IPS DF 6.9 (cell line): Measurements from ENCODE around the gene ZNF232.
"Not testable (repeated sequence)": the region's sequence is repeated elsewhere in the genome, so short reads cannot be mapped to it uniquely, and the experiment has no call there.

Source experiments
- DNase-seq: peaks from one replicate; pipeline ENCODE4 v3.0.0-alpha.2; 2013; ENCODE audit warnings: low read depth, low spot score
- H3K27ac ChIP-seq: one replicate; pipeline ENCODE4 v1.5.1; 2013; ENCODE audit warnings: low read length, control low read depth
- H3K27me3 ChIP-seq: 2 replicates; pipeline ENCODE4 v1.6.1; 2013; ENCODE audit warnings: mild to moderate bottlenecking, low read length; ENCODE audit not compliant: control insufficient read depth, insufficient read depth
- H3K36me3 ChIP-seq: 2 replicates; pipeline ENCODE4 v1.6.1; 2013; ENCODE audit warnings: low read length; ENCODE audit not compliant: control insufficient read depth, insufficient read depth
- H3K4me1 ChIP-seq: 2 replicates; pipeline ENCODE4 v1.6.1; 2013; ENCODE audit warnings: low read length; ENCODE audit not compliant: control insufficient read depth, insufficient read depth
- H3K4me3 ChIP-seq: 2 replicates; pipeline ENCODE4 v1.5.1; 2013; ENCODE audit warnings: mild to moderate bottlenecking, low read length
- H3K9me3 ChIP-seq: 2 replicates; pipeline ENCODE4 v1.6.1; 2013; ENCODE audit warnings: low read length, inconsistent platforms; ENCODE audit not compliant: control insufficient read depth, insufficient read depth
- WGBS: extraction: QIAGEN DNeasy Blood & Tissue Kit; methylation state at CpG from one replicate; pipeline ENCODE4 v1.1.7; 2013; ENCODE audit warnings: mixed read lengths, missing lambda C conversion rate; ENCODE audit not compliant: insufficient read length, insufficient coverage; 5-methylcytosine and 5-hydroxymethylcytosine counted together

Gene ZNF232

DNA sequence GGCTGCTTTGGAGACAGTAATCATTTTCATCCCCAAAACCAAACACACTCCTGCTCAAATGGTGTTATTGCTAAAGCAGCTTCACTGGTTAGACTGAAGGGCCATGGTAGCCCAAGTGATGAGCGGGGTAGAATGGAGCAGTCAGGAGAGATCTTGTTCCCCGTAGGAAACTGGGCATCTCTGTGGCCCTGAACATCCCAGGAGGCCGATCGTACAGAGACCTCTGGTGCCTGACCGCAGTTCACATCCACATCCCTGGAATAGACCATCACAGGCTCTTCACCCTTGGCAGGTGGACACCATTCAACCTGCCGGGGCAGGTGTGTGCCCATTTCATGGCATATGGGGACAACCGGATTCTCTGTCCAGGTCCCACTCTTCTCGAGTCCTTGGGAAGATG lies 18.1 kb upstream of the ZNF232 start:
- H3K27ac ChIP-seq, H3K27me3 ChIP-seq, DNase-seq, H3K36me3 ChIP-seq, H3K4me1 ChIP-seq, H3K4me3 ChIP-seq, H3K9me3 ChIP-seq: not testable (repeated sequence)
- WGBS: no CpG with 5 or more reads among the region's 8 CpGs

DNA sequence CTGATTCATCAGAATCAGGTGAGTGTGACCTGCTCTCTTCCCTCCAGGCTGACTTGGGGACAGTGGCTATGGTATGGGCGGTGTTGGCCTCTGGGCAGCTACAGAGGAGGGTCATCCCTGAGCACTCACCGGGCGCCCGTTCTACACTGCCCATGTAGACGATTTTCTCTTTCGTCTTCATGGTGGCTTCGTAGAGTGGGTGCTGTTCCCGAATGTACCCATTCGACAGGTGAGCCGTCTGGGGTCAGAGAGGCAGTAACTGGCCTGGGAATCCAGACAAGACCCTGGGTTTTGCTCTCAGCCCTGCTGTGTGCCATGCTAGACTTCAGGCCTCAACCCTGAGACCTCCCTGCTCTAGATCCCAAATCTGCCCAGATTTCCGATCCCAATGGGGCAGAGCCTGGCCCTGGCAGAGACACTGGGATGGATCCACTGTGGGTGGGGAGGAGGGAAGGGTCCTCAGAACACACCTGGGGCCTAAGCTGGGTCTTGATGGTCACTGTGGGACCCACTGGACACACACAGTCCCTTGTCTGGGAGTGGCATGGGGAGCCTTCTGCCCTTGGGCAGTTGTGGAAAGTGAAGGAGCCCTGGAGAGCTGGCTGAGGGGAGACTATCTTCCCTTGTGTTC lies 17.3 kb upstream of the ZNF232 start:
- no peak for DNase-seq
- Histone ChIP-seq H3K9me3 (no peaks in the 10 kb centered on the region), H3K27ac (no peak overlapping the region), H3K4me1 (no peaks in the 10 kb centered on the region), H3K4me3 (no peak overlapping the region), H3K27me3 (no peaks in the 10 kb centered on the region), H3K36me3 (no peaks in the 10 kb centered on the region)
- no CpG with 5 or more reads among the region's 11 CpGs for whole genome bisulfite sequencing

DNA sequence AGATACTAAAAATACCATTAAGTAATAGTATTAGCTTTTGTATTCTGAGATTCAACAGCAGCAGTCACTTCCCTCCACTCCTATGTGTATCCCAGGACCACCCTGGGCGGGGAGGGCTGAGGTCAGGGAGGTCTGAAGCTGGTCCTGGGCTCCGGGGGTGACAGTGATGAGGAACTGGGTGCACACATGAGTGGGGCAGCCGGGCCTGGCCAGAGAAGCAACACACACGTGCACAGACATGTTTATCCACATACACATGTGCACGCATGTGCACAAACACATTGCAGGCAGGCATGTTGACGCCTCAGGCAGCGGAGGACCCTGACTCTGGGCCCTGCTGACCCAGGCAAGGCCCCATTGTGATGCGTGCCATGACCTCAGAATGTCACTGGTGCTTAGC lies 16.7 kb upstream of the ZNF232 start:
- H3K36me3 ChIP-seq, DNase-seq, H3K4me1 ChIP-seq, H3K27ac ChIP-seq, H3K9me3 ChIP-seq, H3K4me3 ChIP-seq, H3K27me3 ChIP-seq: not testable (repeated sequence)
- no CpG with 5 or more reads among the region's 8 CpGs for WGBS

DNA sequence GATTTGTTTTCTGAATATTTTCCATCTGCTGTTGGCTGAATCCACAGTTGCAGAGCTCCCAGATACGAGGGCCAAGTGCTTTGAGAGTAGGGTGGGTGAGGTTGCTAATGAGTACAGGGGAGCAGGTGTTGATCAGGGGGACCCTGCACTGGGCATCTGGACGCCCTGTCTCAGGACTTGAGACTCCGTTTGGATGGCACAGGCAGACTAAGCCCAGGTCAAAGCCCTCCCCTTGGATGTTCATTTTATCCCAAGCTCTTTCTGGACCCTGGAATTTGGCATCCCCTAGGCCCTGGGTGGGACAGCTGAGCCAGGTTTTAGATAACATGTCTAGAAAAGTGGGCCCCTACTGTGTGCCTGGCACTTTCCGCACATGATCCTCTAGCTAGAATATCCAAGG lies 16.2 kb upstream of the ZNF232 start:
- WGBS: no CpG with 5 or more reads among the region's 4 CpGs

DNA sequence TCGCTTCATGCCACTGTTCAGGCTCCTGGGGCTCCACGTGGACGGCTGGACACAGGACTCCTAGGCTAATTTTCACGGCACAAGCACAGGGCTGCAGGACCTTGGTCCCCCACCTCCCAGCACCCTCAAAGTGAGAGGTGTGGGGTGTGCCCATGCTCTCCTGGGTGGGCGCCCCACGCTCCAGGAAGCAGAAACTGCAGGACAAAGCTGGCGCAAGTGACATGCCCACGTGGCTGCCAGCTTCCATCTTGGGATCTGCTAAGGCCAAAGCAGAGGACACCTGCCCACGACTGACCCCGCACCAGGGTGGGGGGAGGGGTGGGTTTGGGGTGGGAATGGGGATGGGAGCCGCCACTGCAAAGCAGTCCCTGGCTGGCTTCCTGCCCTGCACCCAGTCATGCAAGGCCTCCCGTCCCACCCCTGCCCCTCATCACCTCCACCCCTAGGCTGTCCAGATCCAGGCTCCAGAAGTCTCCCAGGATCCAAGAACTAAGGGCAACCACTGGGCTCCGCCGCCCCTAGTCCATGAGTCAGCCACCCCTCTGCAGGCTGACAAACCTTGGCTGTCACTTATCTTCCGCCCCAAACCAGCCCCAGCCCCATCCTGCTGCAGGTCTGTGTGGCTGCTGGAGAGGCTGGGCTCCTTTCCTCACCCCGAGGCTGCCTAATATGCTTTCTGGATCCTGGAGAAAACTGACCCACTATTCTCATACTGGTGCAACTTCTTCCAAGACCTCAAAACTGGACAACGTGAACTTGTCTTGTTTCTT lies 15.2 kb upstream of the ZNF232 start:
- Histone ChIP-seq H3K9me3 (no peaks in the 10 kb centered on the region), H3K36me3 (no peaks in the 10 kb centered on the region), H3K27me3 (no peaks in the 10 kb centered on the region; the same call in 1 of the 2 replicates), H3K4me1 (peaks cover 2% of the 10 kb centered on the region; the same call in 1 of the 2 replicates), H3K4me3 (no peak overlapping the region), H3K27ac (no peak overlapping the region)
- no peak for DNase-seq
- WGBS: 100% methylated on average over 1 of the region's 17 CpGs

More for the DNA sequence above, 16.2 kb upstream of the ZNF232 start:
- no peak overlapping the region for H3K4me3 ChIP-seq
- DNase-seq: no peak
- H3K27ac ChIP-seq: no peak overlapping the region
- H3K9me3 ChIP-seq: no peaks in the 10 kb centered on the region
- H3K4me1 ChIP-seq: peaks cover 2% of the 10 kb centered on the region; the same call in 1 of the 2 replicates
- no peaks in the 10 kb centered on the region; the same call in 1 of the 2 replicates for H3K27me3 ChIP-seq
- no peaks in the 10 kb centered on the region for H3K36me3 ChIP-seq

DNA sequence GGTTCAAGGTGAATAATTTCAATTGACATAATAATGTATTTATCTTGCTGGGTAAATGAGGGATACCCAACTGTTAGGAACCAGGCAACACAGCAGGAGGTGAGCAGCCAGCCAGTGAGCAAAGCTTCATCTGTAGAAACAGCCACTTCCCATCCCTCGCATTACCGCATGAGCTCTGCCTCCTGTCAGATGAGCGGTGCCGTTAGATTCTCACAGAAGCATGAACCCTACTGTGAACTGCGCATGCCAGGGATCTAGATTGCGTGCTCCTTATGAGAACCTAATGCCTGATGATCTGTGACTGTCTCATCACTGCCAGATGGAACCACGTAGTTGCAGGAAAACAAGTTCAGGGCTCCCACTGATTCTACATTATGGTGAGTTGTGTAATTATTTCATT lies 13.2 kb upstream of the ZNF232 start:
- no CpG with 5 or more reads among the region's 7 CpGs for WGBS

DNA sequence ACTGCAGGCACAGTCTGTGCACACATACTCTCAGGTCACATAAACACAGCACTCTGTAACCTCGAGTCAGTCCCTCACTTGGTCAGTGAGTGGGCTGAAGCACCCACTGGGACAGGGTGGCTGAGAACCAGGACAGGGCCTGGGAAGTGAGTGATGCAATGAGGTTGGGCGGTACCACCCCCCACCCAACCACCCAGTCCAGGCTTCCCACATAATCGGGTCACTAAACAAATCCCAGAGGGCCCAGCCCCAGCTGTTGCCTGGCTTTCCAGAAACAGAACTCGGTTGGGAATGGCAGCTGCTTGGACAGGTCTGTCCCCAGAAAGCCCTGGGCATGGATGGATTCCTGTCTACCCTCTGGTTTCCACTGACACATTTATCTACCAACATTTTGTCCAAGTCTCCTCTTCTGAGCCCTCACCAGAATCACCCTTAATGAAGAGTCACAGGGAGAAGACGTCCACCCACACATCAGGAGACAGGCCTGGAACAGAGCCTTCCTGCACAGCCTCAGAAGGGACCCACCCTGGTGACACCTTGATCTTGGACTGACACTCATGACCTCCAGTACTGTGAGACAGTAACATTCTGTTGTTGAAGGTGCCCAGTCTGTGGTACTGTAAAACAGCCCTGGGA lies 12.6 kb upstream of the ZNF232 start:
- not testable (repeated sequence) for H3K27me3 ChIP-seq, H3K4me1 ChIP-seq, H3K9me3 ChIP-seq, H3K27ac ChIP-seq, H3K36me3 ChIP-seq, DNase-seq, H3K4me3 ChIP-seq
- no CpG with 5 or more reads among the region's 5 CpGs for WGBS

More for the DNA sequence above, 13.2 kb upstream of the ZNF232 start:
- not testable (repeated sequence) for H3K4me1 ChIP-seq, H3K27me3 ChIP-seq, H3K36me3 ChIP-seq, H3K27ac ChIP-seq, H3K9me3 ChIP-seq, DNase-seq, H3K4me3 ChIP-seq

DNA sequence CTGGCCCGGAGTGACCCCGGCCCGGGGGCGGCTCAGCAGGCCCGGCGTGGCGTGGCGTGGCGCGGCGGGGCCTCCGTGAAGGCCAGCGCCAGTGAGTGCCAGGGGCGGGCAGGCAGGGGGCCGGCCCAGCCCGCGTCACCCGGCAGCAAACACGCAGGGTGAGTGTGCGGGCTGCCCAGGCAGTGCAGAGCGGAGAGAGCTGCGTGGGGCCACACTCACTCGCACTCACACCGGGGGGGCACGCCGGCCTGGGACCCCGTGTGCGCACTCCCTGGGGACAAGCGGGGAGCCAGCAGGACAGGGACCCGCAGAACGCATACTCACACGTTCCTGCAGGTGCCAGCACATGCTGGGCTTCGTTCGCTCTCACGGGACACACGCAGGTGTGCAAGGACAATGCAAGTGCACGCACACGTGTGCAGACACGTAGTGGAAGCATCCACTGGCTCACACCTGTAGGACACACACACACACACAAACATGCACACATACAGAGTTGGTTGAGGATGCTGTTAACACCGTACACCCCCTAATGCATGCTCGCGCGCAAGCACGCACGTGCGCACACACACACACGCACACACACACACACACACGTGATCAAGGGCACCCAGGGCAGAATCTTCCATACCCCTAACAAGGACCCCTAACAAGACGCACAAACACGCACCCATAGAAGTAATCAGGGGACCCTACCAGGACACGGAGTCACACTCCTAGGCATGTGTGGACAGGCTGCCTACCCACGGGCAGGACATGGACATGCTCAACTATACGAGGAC lies 11.9 kb upstream of the ZNF232 start:
- H3K4me1 ChIP-seq: peaks cover 2% of the 10 kb centered on the region; the same call in 1 of the 2 replicates
- WGBS: no CpG with 5 or more reads among the region's 53 CpGs

DNA sequence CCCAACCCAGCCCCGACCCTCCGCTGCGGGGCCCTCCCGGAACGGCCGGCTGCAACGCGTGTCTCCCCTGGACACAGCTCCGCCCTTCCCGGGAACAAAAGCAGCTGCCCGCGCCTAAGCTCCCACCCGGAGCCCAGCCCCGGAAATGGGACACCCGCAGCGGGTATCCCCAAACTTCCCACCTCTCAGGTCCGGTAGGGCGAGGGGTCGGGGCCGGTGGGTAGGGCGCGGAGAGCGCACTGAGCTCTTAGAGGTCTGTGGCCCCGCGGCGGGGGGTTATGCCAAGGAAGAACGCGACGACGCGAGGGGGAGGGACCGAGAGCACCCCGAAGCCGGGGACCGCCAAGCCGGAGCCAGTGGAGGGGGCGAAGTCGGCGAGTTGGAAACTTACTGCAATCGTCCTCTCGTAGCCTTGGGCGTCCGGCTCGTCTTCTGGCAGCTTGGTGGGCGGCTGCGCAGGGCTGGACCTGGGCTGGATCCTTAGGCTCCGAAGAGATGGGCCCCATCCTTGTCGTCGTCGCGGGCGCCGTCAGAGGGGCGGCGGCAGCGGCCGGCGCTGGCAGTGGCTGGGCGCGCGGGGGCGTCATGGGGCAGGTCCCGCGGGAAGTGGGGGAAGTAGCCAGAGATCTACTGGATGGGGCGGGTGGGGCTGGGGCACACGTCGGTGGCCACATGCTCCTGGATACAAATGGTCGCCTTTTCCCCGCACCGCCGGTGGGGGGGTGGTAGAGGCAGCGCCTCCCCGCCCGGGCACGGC lies 11.1 kb upstream of the ZNF232 start:
- Histone ChIP-seq H3K9me3 (no peaks in the 10 kb centered on the region), H3K4me1 (peaks cover 2% of the 10 kb centered on the region; the same call in 1 of the 2 replicates), H3K4me3 (peak overlapping the region; percentile 26; the same call in 1 of the 2 replicates), H3K27ac (no peak overlapping the region), H3K36me3 (no peaks in the 10 kb centered on the region), H3K27me3 (no peaks in the 10 kb centered on the region; the same call in 1 of the 2 replicates)
- WGBS: no CpG with 5 or more reads among the region's 75 CpGs
- DNase-seq: no peak

More for the DNA sequence above, 11.9 kb upstream of the ZNF232 start:
- no peaks in the 10 kb centered on the region for H3K36me3 ChIP-seq
- H3K9me3 ChIP-seq: no peaks in the 10 kb centered on the region
- H3K27me3 ChIP-seq: no peaks in the 10 kb centered on the region; the same call in 1 of the 2 replicates
- H3K27ac ChIP-seq: no peak overlapping the region
- peak overlapping the region; percentile 26; the same call in 1 of the 2 replicates for H3K4me3 ChIP-seq
- DNase-seq: no peak
